GM13976 (cell line): ENCODE measurements around the gene ZC3H18.

Experiments
- DNase-seq: peaks from one replicate; pipeline ENCODE4 v3.0.0; 2012; ENCODE audit warnings: low spot score
- in situ Hi-C: fragments of 300-500 bp; cut with MboI; formaldehyde crosslinking; loops from one replicate; pipeline ENCODE4 v1.12.0; 2022; ENCODE audit warnings: low sequenced_read_pairs, mixed read lengths, inconsistent platforms; ENCODE audit not compliant: unreplicated experiment
- TF ChIP-seq, protein P1 (sequence below): IDR thresholded peaks from 2 replicates; pipeline ENCODE4 v1.5.1; 2012; ENCODE audit warnings: borderline replicate concordance, mild to moderate bottlenecking; ENCODE audit not compliant: insufficient read depth; ENCODE audit errors: extremely low read depth, missing control alignments, control extremely low read depth

The ZC3H18 gene

DNA sequence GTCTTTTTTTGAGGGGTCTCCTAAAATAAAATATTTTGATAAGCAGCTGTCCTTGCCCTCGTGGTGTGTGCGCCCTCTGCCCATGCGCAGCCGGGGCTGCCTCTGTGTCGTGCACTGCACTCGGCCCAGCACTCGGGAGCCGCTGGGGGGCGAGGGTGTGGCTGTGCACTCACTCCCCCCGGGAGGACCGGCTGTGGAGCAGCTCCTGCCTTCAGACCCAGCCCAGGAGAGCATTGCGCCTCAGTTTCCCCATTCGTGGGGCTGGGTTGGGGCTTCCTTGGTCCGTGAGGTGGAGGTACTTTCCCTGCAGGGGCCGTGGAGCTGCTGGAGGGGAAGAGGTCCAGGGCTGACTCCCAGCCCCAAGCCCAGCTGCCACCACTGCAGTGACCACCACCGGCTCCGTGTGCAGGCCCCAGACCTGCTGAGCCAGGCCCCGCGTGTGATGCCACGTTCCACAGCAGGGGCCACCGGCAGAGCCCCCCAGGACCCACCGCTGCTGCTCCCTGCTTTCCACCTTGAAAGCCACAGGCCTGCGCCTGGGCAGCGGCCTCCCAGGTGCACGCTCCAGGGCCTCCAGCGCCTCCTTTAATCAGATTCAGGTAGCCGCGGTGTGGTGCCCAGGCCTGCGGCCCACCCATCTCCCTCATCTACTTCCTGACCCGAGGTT, 61.9 kb downstream of the ZC3H18 start:
- DNase-seq: no peak
- TF ChIP-seq, protein P1, sequence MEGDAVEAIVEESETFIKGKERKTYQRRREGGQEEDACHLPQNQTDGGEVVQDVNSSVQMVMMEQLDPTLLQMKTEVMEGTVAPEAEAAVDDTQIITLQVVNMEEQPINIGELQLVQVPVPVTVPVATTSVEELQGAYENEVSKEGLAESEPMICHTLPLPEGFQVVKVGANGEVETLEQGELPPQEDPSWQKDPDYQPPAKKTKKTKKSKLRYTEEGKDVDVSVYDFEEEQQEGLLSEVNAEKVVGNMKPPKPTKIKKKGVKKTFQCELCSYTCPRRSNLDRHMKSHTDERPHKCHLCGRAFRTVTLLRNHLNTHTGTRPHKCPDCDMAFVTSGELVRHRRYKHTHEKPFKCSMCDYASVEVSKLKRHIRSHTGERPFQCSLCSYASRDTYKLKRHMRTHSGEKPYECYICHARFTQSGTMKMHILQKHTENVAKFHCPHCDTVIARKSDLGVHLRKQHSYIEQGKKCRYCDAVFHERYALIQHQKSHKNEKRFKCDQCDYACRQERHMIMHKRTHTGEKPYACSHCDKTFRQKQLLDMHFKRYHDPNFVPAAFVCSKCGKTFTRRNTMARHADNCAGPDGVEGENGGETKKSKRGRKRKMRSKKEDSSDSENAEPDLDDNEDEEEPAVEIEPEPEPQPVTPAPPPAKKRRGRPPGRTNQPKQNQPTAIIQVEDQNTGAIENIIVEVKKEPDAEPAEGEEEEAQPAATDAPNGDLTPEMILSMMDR: no peak
- in situ Hi-C loops: no loop called here

DNA sequence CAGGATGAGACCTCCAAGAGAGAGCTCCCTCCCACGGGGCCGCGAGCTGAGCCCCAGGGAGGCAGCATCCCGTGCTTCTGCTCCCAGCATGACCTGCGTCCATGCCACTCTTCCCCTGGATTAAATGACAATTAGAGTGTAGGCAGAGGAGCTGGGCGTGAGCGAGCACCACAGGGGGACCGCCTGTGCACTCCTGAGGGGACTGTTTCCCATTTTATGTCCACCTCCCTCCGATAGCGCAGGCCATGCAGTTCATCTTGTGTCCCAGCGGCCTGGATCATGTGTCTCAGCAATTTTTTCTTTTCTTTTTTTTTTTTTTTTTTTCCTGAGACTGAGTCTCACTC, 62.4 kb downstream of the ZC3H18 start:
- in situ Hi-C loops: no loop called here
- DNase-seq: no peak
- TF ChIP-seq, protein P1: no peak

DNA sequence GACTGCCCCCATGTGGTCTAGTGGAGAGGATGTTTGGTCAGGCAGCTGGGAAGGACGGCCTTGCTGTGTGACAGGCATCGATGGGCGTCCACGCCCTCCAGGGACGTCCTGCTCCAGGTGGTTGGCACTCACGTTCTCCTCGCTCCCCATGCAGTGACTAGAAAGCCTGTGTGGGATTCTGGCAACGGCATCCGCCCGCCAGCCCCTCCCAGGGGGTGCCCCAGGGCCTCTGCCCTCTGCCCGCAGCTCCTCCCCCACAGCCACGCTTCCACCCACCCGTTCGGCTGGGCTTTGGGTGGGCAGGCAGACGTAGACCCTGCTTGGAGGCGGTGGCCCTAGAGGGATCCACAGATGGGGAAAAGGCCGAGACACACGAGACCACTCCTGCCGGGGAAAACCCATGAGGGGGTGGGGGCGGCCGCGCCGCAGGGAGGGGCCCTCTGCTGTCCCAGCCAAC, 63.5 kb downstream of the ZC3H18 start:
- peak; percentile 89 for DNase-seq
- in situ Hi-C loops: no loop called here
- TF ChIP-seq, protein P1: peak; percentile 60

DNA sequence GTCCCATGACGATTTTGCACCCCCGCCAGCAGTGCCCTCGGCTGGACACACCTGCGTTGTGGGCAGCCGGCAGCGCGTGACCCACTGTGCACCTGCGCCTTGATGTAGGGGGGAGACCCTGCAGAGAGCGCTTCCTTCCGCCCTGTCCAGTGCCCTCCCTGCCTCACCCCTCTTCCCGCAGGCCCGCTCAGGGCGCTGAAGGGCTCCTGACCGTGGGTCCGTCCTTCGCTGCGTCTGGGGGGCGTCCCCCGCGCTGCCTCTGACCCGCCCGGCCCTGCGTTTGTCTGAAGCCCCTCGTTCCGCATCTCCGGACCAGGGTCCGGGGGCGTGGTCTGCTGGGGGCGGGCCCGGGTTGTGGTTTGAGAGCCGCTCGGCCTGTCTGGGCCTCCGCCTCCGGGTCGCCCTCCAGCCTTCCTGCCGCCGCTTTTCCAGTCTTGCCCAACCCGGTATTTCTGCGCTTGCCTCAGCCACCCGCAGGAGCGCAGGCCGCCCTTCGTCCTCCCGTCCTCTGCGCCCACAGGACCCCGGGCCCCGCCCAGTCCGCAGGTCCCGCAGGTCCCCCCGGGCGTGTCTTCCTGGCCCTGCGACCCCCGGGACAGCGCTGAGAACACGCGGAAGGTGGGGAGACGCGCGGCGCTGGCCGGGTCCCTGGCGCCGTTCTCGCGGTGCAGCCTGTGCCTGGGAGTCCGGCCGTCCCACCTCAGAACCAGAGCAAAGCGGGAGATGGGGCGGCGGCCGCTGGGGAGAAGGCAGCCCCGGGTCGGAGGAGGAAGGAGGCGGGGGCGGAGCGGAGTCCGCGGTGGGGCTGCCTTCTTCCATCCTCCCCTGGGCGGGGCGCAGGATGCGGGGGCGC, 64.2 kb downstream of the ZC3H18 start:
- TF ChIP-seq, protein P1: no peak
- peak; percentile 88 for DNase-seq
- in situ Hi-C loops: no loop called here

DNA sequence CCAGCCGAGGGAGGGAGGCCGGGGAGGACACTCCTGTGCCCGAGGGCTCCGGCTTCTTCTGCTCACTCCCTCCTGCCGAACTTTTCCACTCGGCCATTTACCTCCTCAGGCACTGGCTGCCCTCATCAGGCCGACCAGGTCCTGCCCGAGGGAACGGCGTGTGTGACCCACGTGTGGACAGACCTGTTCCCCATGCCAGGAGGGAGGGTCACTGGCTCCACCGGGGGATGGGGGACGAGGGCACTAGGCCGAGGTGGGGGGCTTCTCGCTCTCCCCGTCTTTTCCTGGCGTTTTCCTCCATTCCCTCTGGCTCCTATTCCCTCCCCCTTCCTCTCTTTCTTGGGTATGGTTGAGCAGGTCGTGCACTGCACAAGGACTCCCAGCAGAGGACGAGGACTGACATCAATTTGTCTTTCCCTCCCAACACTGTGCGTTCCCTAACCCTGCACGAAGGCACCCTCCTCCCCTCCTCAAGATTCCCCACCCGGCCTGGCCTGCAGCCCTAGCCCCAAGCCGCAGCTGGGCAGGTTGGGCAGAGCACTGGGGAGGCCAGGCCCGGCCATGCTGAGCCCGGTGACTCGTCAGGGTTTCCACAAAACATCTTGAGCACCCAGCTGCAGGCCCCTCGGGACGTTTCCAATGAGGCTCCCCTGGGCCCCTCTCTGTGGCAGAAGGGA, 64.9 kb downstream of the ZC3H18 start:
- TF ChIP-seq, protein P1: no peak
- in situ Hi-C loops: no loop called here
- DNase-seq: peak; percentile 64

DNA sequence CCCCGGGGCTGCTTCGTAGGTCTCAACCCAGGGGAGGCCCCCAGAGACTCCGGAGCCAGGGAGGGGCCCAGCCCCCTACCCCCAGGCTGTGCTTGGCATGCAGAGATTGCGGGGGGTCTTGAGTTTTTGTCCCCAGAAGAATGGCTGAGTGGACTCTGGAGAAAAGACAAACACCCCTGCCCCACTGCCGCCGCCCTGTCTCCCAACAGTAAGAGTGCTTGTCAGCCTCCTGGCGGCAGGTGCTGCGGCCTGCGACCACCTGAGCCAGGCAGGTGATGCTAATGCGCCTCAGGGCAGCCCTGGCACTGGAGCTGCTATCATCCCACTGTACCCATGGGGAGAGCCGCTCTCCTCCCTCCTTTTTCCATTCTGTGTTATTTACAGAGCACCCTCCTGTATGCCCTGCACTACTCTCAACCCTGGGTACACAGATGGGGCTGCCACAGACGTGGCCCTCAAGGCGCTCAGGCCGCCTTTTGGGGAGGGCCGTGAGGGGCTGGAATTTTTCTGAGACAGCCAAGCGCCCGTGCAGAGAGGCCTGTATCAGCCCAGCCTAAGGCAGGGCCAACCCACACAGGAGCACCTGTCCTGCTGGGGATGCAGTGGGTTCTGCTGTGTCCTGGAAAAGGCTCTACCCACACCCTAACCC, 65.6 kb downstream of the ZC3H18 start:
- no peak for DNase-seq
- in situ Hi-C loops: no loop called here
- TF ChIP-seq, protein P1: no peak
